HG03064 (cell line): Measurements from ENCODE around the gene PDIK1L.

Experiments
- ATAC-seq: cut with Tn5 transposase; IDR thresholded peaks from one replicate; pipeline ENCODE4 v1.9.1; 2021; ENCODE audit warnings: low read depth; ENCODE audit not compliant: unreplicated experiment

The PDIK1L gene

GRCh38 chr1:26153966-26154532 is 42.4 kb downstream of the PDIK1L start:
- ATAC-seq: no peak

GRCh38 chr1:26154750-26155149 is 43.1 kb downstream of the PDIK1L start:
- ATAC-seq: no peak

- ATAC-seq: no peak
Measured at GRCh38 chr1:26155370-26156284, 44.0 kb downstream of the PDIK1L start.

GRCh38 chr1:26156285-26157038 is 44.8 kb downstream of the PDIK1L start:
- ATAC-seq: no peak

GRCh38 chr1:26158271-26158907 is 46.8 kb downstream of the PDIK1L start:
- no peak for ATAC-seq

GRCh38 chr1:26158908-26159742 is 47.5 kb downstream of the PDIK1L start, which contains the start of gene FAM110D:
FAM110D (plus strand) TSS chr1:26159079; CDS start chr1:26161292, 2,213 bp downstream.
- no peak for ATAC-seq

DNA sequence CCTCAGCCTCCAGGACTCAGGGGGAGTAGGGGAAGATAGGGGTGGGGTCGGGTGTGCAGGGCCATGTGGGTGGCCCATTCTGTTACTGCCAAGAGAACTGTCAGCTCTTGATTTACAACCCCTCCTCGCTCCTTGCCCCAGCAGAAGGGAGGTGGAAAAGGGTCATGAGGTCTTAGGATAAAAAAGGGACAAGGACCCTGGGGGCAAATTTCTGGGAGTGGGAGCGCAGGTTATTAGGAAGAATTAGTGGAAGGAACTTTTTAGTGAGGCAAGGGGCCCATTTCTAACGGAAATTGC is 48.1 kb downstream of the PDIK1L start:
- no peak for ATAC-seq

- no peak for ATAC-seq
Measured at GRCh38 chr1:26160527-26161414, 49.1 kb downstream of the PDIK1L start.

DNA sequence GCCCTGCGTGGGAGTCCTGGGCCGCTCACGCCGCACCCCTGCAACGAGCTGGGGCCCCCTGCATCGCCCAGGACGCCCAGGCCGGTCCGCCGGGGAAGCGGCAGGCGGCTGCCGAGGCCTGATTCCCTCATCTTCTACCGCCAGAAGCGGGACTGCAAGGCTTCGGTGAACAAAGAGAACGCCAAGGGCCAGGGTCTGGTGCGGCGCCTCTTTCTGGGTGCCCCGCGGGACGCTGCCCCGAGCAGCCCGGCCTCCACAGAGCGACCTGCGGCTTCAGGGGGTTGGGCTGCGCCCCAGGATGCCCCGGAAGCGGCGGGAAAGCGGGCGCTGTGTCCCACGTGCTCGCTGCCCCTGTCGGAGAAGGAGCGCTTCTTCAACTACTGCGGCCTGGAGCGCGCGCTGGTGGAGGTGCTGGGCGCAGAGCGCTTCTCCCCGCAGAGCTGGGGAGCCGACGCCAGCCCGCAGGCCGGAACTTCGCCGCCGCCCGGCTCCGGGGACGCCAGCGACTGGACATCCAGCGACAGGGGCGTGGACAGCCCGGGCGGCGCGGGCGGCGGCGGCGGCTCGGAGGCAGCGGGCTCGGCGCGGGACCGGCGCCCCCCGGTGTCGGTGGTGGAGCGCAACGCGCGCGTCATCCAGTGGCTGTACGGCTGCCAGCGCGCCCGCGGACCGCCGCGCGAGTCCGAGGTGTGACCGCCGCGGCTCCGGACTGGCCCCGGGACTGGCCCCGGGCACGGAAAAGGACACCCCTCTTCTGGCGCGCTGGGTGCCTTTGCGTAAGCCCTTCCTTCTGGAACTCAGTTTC is 50.0 kb downstream of the PDIK1L start:
- no peak for ATAC-seq

GRCh38 chr1:26162220-26162709 is 50.6 kb downstream of the PDIK1L start:
- no peak for ATAC-seq

- no peak for ATAC-seq
Measured at GRCh38 chr1:26163684-26164035, 52.0 kb downstream of the PDIK1L start.

DNA sequence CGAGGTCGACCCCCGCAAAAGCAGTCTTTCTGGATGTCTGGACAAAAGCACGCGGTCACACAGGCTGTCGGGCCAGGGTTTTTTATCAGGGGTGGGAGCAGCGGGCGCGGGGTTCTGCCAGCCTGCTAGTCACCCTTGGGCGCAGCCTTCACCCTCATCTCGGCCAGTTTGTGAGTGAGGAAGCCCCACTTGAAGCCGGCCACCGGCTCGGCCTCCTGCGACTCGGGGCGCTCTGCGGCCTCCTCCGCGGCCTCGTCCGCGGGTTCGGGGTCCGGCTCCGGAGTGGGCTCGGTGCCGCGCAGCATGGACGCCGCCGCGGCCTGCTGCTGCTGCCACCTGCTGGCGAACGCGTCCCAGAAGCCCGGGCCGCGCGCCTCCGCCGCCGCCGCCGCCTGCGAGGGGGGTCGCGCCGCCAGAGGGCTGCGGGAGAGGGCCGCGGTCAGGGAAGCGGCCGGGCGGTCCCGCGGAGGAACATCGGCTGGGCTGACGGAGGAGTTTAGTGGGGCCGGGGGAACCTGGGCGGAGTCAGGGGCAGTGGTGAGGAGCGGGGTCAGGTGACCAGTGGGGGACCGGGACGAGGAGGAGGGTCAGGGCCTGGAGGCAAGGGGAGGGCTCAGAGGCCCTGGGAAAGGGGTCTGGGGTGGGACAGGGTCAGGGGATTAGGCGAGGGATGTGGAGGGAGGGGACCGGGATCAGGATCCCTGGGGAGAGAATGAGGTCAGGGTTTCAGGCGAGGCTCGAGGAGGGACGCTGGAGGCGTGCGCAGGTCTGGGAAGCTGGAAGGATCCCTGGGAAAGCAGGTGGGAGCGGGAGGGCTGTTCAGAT is 52.6 kb downstream of the PDIK1L start:
- ATAC-seq: no peak

- ATAC-seq: no peak
Measured at GRCh38 chr1:26164861-26165842, 53.5 kb downstream of the PDIK1L start.

- no peak for ATAC-seq
Measured at GRCh38 chr1:26166719-26167281, 55.2 kb downstream of the PDIK1L start.

DNA sequence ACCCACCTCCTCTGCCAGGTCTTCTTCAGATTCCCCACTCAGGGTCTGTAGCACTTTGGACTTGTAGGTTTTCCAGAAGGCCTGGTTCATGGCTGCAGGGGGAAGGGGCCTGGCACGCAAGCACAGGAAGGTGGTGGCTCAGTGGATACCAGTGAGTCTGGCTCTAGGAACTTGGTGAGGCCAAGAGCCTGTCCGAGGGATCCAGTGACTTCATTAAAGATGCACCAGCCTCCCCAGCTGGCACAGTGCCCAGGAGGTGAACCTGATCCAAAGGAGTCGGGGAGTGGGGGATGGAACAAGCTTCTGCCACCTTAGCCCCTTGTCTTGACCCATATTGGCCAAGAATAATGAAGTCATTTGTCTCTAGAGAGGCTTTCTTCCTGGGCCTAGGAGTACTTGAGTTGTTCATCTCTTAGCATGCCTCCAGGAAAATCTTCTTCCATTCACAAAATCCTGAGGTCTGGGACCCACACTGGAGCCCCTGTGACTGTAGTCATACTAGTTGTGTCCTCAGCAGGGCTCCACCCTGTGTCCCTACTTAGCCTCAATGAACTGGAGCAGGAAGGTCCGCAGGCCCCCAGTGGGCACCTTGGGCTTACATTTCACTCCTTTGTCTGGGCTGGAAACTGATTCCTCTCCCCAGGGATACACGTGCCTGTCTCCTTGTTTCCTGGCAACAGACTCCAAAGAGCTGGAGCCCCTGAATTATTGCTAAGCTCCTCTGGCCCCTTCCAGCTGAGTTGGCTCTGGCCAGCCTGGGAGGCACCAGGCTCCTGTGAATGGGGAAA is 57.0 kb downstream of the PDIK1L start, which contains the start of gene C1orf232:
TSS of gene C1orf232 (minus strand) at position 554 of the 788 bp plus-strand sequence. CDS start at position 90, 464 bp downstream.
- ATAC-seq: no peak
